DOHH2 (cell line): ENCODE measurements around the gene SLC47A2.

ENCODE experiments used
- H3F3A ChIP-seq: fragments of 200-600 bp; sonication (generic), shearing (Covaris generic); 2 replicates; pipeline ENCODE4 v1.6.0; 2016; ENCODE audit warnings: antibody characterized with exemption, mild to moderate bottlenecking; ENCODE audit not compliant: control insufficient read depth, insufficient read depth
- H3K27ac ChIP-seq: fragments of 200-600 bp; sonication (generic); 2 replicates; pipeline ENCODE4 v1.5.1; 2014; ENCODE audit warnings: low read depth, mild to moderate bottlenecking, low read length, moderate library complexity
- H3K27me3 ChIP-seq: fragments of 200-600 bp; sonication (generic); 2 replicates; pipeline ENCODE4 v1.6.1; 2014; ENCODE audit warnings: mild to moderate bottlenecking, low read length, mixed read lengths; ENCODE audit not compliant: control insufficient read depth
- H3K36me3 ChIP-seq: fragments of 200-600 bp; sonication (generic); 2 replicates; pipeline ENCODE4 v1.6.1; 2014; ENCODE audit warnings: mild to moderate bottlenecking, low read length, moderate library complexity, mixed read lengths; ENCODE audit not compliant: control insufficient read depth
- H3K4me1 ChIP-seq: fragments of 200-600 bp; sonication (generic); 2 replicates; pipeline ENCODE4 v1.6.1; 2014; ENCODE audit warnings: mild to moderate bottlenecking, low read length, mixed read lengths; ENCODE audit not compliant: control insufficient read depth
- H3K4me2 ChIP-seq: fragments of 200-600 bp; sonication (generic); 2 replicates; pipeline ENCODE4 v1.6.0; 2014; ENCODE audit warnings: mild to moderate bottlenecking, low read length, moderate library complexity
- H3K4me3 ChIP-seq: fragments of 200-600 bp; sonication (generic); 2 replicates; pipeline ENCODE4 v1.5.1; 2014; ENCODE audit warnings: mild to moderate bottlenecking, low read length, mixed read lengths
- H3K79me2 ChIP-seq: fragments of 200-600 bp; sonication (generic); 2 replicates; pipeline ENCODE4 v1.6.1; 2014; ENCODE audit warnings: mild to moderate bottlenecking, low read length, mixed read lengths; ENCODE audit not compliant: control insufficient read depth
- H3K9me2 ChIP-seq: fragments of 200-600 bp; sonication (generic); replicated peaks from 2 replicates; pipeline ENCODE4 v1.6.1; 2014; ENCODE audit warnings: mild to moderate bottlenecking, low read length, mixed read lengths; ENCODE audit not compliant: control insufficient read depth
- H3K9me3 ChIP-seq: fragments of 200-600 bp; sonication (generic); 2 replicates; pipeline ENCODE4 v1.6.1; 2014; ENCODE audit warnings: antibody characterized with exemption, low read length, mixed read lengths; ENCODE audit not compliant: control insufficient read depth, insufficient read depth
- H4K20me1 ChIP-seq: fragments of 200-600 bp; sonication (generic); 2 replicates; pipeline ENCODE4 v1.6.0; 2014; ENCODE audit warnings: low read depth, mild to moderate bottlenecking, antibody characterized with exemption, low read length, moderate library complexity; ENCODE audit not compliant: control insufficient read depth, insufficient read depth
- EZH2phosphoT487 ChIP-seq: fragments of 200-600 bp; sonication (generic); IDR thresholded peaks from 2 replicates; pipeline ENCODE4 v1.6.1; 2017; ENCODE audit warnings: borderline replicate concordance, mild to moderate bottlenecking, antibody characterized with exemption, low read length, moderate library complexity, mixed read lengths
- TF ChIP-seq, protein P1 (sequence below): fragments of 200-600 bp; sonication (generic); IDR thresholded peaks from one replicate; pipeline ENCODE4 v1.5.1; 2014; ENCODE audit warnings: antibody characterized with exemption, mild to moderate bottlenecking, low read depth, low read length; ENCODE audit not compliant: poor library complexity, severe bottlenecking

SLC47A2 gene

DNA sequence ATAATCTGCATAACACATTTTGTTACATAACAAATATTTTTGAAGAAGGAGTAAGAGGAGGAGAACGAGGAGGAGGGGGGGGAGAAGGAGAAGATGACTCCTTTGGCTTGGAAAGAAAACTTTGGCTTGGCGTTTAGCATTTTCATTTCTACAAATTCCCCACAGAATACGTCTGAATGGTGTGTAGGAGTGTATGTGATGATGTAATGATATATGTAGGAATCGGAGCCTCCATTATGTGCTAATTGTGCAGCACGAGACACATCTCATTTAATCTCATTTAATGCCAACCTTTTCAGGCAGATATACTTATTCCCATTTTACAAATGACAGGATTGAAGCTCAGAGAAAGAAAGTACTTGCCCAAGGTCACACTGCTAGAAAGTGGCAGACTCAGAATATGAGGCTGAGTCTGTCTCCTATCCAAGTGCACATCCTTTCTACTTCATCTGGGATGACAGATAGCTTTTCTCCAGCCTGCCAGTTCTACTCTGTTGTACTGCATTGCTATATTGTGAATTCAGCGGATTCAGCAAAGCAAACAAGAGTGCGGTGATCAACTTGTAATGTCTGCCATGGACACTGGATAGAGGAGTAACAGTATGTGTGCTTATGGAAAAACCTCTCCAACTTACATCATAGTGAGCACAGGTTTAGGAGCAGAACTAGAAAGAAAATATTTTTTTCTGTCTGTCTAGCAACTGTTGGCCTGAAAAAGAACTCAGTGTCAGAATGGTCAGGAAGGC lies 10.4 kb upstream of the SLC47A2 start:
- Histone ChIP-seq H3K79me2 (no peaks in the 10 kb centered on the region), H3K9me3 (no peaks in the 10 kb centered on the region), H3K9me2 (no peaks in the 10 kb centered on the region), H3F3A (no peaks in the 10 kb centered on the region), H3K4me1 (no peaks in the 10 kb centered on the region), H3K27ac (no peak overlapping the region), H3K4me3 (no peak overlapping the region), H3K4me2 (no peak overlapping the region), H3K36me3 (no peaks in the 10 kb centered on the region), H3K27me3 (no peaks in the 10 kb centered on the region), H4K20me1 (no peaks in the 10 kb centered on the region)
- no peak for TF ChIP-seq EZH2phosphoT487
- TF ChIP-seq, protein P1, sequence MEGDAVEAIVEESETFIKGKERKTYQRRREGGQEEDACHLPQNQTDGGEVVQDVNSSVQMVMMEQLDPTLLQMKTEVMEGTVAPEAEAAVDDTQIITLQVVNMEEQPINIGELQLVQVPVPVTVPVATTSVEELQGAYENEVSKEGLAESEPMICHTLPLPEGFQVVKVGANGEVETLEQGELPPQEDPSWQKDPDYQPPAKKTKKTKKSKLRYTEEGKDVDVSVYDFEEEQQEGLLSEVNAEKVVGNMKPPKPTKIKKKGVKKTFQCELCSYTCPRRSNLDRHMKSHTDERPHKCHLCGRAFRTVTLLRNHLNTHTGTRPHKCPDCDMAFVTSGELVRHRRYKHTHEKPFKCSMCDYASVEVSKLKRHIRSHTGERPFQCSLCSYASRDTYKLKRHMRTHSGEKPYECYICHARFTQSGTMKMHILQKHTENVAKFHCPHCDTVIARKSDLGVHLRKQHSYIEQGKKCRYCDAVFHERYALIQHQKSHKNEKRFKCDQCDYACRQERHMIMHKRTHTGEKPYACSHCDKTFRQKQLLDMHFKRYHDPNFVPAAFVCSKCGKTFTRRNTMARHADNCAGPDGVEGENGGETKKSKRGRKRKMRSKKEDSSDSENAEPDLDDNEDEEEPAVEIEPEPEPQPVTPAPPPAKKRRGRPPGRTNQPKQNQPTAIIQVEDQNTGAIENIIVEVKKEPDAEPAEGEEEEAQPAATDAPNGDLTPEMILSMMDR = no peak

DNA sequence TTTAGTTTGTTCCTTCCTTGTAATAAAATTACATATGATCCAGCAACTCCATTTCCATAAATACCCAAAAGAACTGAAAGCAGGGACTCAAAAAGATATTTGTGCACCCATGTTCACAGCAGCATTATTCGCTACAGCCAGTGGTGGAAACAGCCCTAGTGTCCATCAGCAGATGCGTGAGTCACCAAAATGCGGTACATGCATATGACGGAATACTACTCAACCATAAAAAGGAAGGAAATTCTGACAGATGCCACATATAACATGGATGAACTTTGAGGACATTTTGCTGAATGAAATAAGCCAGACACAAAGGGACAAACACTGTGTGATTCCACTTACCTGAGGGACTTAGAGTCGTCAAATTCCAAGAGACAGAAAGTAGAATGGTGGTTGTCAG lies 9.1 kb upstream of the SLC47A2 start:
- Histone ChIP-seq H3K4me1 (no peaks in the 10 kb centered on the region), H3K27me3 (no peaks in the 10 kb centered on the region), H3K36me3 (no peaks in the 10 kb centered on the region), H3K27ac (no peak overlapping the region), H3K4me2 (no peak overlapping the region), H3K9me3 (no peaks in the 10 kb centered on the region), H3K9me2 (no peaks in the 10 kb centered on the region), H3F3A (no peaks in the 10 kb centered on the region), H3K4me3 (no peak overlapping the region), H3K79me2 (no peaks in the 10 kb centered on the region), H4K20me1 (no peaks in the 10 kb centered on the region)
- no peak for TF ChIP-seq EZH2phosphoT487
- TF ChIP-seq, protein P1 = no peak

DNA sequence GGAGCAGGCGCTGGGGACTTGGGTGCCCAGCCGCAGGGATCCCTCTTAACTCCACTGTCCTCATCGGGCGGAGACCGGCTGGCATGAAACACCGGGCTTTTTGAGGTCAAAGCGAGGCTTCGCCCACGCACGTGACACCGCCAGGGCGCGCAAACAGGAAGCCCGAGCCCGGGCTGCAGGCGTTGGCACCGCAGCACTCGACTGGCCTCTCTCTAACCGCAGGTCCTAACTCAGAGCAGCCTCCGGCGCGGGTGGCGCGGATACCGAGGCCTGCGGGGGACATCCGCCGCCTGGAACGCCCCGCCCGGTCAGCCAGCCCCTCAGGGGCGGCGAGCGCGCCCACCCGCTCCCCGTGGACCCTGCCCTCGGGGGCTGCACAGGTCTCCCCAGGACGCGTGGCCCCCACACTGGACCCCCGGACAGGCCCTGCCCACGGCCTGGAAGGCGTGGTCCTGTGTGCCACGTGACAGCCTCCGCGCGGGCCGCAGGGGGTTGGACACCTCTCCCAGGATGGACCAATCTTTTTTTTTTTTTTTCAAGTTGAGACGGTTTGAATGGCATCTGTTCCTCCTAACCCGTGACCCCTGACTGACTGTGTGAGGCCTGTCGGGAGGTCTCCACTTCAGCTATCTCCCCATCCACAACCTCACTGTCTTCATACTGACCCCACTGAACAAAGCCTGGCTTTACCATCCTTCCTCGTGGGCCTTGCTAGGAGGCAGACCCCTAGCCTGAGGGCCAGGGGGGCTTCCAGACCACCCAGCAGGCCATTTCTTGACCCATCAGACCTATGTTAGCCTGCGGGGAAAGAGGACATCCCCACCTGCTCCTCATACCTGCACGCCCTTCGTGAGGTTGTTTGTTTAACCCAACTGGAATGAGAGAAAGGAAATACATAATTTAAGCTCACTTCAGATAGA lies 8.4 kb upstream of the SLC47A2 start:
- H3K27me3 ChIP-seq = no peaks in the 10 kb centered on the region
- no peaks in the 10 kb centered on the region for H3K36me3 ChIP-seq
- no peak overlapping the region for H3K27ac ChIP-seq
- TF ChIP-seq, protein P1 = no peak
- TF ChIP-seq EZH2phosphoT487 = no peak
- H3K79me2 ChIP-seq = no peaks in the 10 kb centered on the region
- no peak overlapping the region for H3K4me2 ChIP-seq
- no peaks in the 10 kb centered on the region for H3K4me1 ChIP-seq
- H3K4me3 ChIP-seq = no peak overlapping the region
- H3K9me2 ChIP-seq = no peaks in the 10 kb centered on the region
- no peaks in the 10 kb centered on the region for H3F3A ChIP-seq
- H4K20me1 ChIP-seq = no peaks in the 10 kb centered on the region
- no peaks in the 10 kb centered on the region for H3K9me3 ChIP-seq
